Thoracic aorta (tissue), 2 donors: ENCODE results near the gene RPL37A. TPM values are rescaled to one million over a fixed set of nuclear protein-coding genes. Genes with fewer than 3 reads are reported as not detected.

Source experiments
- ATAC-seq: fragments of 150-250 bp; one replicate; pipeline ENCODE4 v1.8.0; 2017; ENCODE audit warnings: low read depth; ENCODE audit not compliant: insufficient number of reproducible peaks, low FRiP score
- DNase-seq: peaks from one replicate; pipeline ENCODE4 v3.0.0-alpha.2; 2020; ENCODE audit warnings: low spot score
- H3K27ac ChIP-seq, 2 donors: fragments of 200-600 bp; sonication (generic); 1 replicate in 1 of 2; 2 replicates in 1 of 2; pipeline ENCODE4 v1.5.1; 2016; ENCODE audit warnings: mild to moderate bottlenecking in 2 of 2, moderate library complexity in 2 of 2
- H3K27me3 ChIP-seq: fragments of 200-600 bp; sonication (generic); replicated peaks from 2 replicates; pipeline ENCODE4 v1.6.0; 2016; ENCODE audit warnings: mild to moderate bottlenecking; ENCODE audit not compliant: insufficient read depth
- H3K36me3 ChIP-seq: fragments of 200-600 bp; sonication (generic); one replicate; pipeline ENCODE4 v1.5.1; 2016
- H3K4me1 ChIP-seq, 2 donors: fragments of 200-600 bp; sonication (generic); 1 replicate in 1 of 2; 2 replicates in 1 of 2; pipeline versions ENCODE4 v1.5.1 to v1.6.0; 2016; ENCODE audit warnings: low read depth in 2 of 2, mild to moderate bottlenecking in 1 of 2; ENCODE audit not compliant: control insufficient read depth in 1 of 2
- H3K4me3 ChIP-seq: fragments of 200-600 bp; sonication (generic); 2 replicates; pipeline ENCODE4 v1.5.1; 2016; ENCODE audit warnings: mild to moderate bottlenecking
- H3K9me3 ChIP-seq: fragments of 200-600 bp; sonication (generic); 2 replicates; pipeline ENCODE4 v1.5.1; 2016
- CTCF ChIP-seq: fragments of 200-600 bp; sonication (generic); IDR thresholded peaks from one replicate; pipeline ENCODE4 v1.5.1; 2019; ENCODE audit warnings: antibody characterized with exemption
- total RNA-seq, 2 donors: library from RNA; depleted of rRNA; stranded (reverse); fragments of >200 nt; gene quantifications; one replicate each; pipeline versions ENCODE4 v1.1.0 to v1.2.3, GENCODE V29; 2016

Gene RPL37A
- total RNA-seq, 2 donors from 2014 or later = 422 to 464 TPM

GRCh38 chr2:216503697-216504375 is 5.2 kb downstream of the RPL37A start:
- Histone ChIP-seq H3K27ac (no peak overlapping the region), H3K4me1 (peaks cover 4 to 14% of the 10 kb centered on the region in 2 donors), H3K4me3 (no peak overlapping the region), H3K27me3 (no peaks in the 10 kb centered on the region), H3K9me3 (no peaks in the 10 kb centered on the region), H3K36me3 (peaks cover 29% of the 10 kb centered on the region)
- TF ChIP-seq CTCF = no peak
- no peak for ATAC-seq
- no peak for DNase-seq

DNA sequence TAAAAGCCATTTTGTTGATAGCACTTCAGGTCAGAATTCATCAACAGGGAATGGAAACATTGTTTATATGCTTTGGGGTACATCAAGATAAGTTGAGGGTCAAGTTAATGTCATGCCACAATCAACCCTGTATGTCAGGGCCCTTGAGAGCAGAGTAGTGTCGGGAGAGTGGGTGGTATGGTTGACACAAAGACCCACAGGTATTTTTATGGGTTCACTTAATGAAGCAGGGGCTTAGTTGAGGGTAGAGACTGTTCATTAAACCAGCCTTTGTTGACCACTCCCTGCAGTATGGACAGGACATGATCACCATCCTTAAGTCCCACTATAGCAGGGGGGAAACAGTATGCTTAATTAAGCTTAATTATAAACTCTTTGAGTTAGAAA is 5.7 kb downstream of the RPL37A start:
- ATAC-seq = no peak
- no peak overlapping the region for H3K4me3 ChIP-seq
- H3K4me1 ChIP-seq = peaks cover 4 to 14% of the 10 kb centered on the region in 2 donors
- H3K27ac ChIP-seq = no peak overlapping the region
- no peaks in the 10 kb centered on the region for H3K27me3 ChIP-seq
- no peak for DNase-seq
- no peaks in the 10 kb centered on the region for H3K9me3 ChIP-seq
- TF ChIP-seq CTCF = no peak
- peaks cover 29% of the 10 kb centered on the region for H3K36me3 ChIP-seq

- peaks cover 29% of the 10 kb centered on the region for H3K36me3 ChIP-seq
These were observed 6.8 kb downstream of the RPL37A start for GRCh38 chr2:216505133-216506106.

DNA sequence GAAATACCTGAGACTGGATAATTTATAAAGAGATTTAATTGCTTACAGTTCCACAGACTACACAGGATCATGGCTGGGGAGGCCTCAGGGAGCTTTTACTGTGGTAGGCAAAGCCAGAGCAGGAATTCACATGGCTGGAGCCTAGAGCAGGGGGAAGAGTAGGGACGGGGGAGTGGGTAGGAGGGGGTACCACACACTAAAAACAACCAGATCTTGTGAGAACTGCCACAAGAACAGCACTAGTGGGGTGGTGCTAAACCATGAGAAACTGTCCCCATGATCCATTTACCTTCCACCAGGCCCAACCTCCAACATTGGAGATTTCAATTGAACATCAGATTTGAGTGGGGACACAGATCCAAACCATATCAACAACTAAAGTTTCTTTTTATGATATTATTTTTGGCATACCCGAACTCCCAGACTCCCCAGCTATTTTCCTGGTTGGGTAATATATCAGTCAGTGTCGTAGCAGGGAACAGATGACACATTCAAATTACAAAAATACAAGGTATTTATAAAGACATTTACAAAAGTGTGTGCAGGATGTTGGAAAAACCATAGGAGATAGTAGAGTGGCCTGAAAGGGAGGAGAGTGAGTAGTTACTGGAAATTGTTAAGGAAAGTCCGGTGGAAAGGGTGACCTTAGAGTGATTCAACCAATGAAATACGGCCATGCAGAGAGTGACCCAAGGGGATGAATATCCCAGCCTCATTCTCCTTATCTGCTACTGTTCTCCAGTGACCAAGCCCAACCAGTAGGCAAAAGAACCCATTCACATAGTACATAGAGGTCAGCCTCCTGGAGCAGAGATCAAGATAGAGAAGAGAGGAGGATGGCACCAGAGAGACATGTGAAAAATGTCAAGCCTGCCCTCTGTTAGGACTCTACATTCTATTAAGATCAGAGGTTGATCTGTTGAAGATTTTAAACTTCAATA is 8.8 kb downstream of the RPL37A start:
- TF ChIP-seq CTCF = no peak
- Histone ChIP-seq H3K27ac (no peak overlapping the region), H3K27me3 (no peaks in the 10 kb centered on the region), H3K4me3 (no peak overlapping the region), H3K4me1 (no peaks in the 10 kb centered on the region), H3K9me3 (no peaks in the 10 kb centered on the region), H3K36me3 (peaks cover 19% of the 10 kb centered on the region)
- peak; percentile 16 for ATAC-seq
- DNase-seq = no peak

More at GRCh38 chr2:216505133-216506106, 6.8 kb downstream of the RPL37A start:
- Histone ChIP-seq H3K27ac (no peak overlapping the region), H3K4me3 (no peak overlapping the region), H3K9me3 (no peaks in the 10 kb centered on the region), H3K4me1 (peaks cover 0 to 3% of the 10 kb centered on the region in 2 donors), H3K27me3 (no peaks in the 10 kb centered on the region)
- no peak for ATAC-seq
- no peak for DNase-seq
- TF ChIP-seq CTCF = no peak
